Measurements from ENCODE around the gene RNF212. TPM values are rescaled to one million over a fixed set of nuclear protein-coding genes. Genes with fewer than 3 reads are reported as not detected.

The RNF212 gene
- total and polyA plus RNA-seq, 8 donors, result 1.3 to 4.8 (median 2.6) TPM; not detected in 4

GRCh38 chr4:1099684-1100335 lies 13.6 kb downstream of the RNF212 start:
- WGBS, 5 donors, result 65 to 80% (median 77%) methylated on average over 25 to 27 of the region's 27 CpGs
- intact Hi-C loops (cut with DNase I; ENCODE audit: low total_unique reads), result no loop called here
- Histone ChIP-seq H3K9me3 (no peaks in the 10 kb centered on the region), H3K27me3 (no peaks in the 10 kb centered on the region), H3K4me3 (no peak overlapping the region), H3K4me1 (no peaks in the 10 kb centered on the region), H3K27ac (no peak overlapping the region), H3K36me3 (no peaks in the 10 kb centered on the region)
- no peak for DNase-seq
- TF ChIP-seq POLR2AphosphoS5 (IDR thresholded peaks at IDR 0.05) (no peak), EP300 (IDR thresholded peaks at IDR 0.05) (no peak), POLR2A (IDR thresholded peaks at IDR 0.05) (no peak), CTCF (IDR thresholded peaks at IDR 0.05) (no peak)

- WGBS, 5 donors, result 86 to 94% (median 92%) methylated on average over 9 of the region's 9 CpGs
- peaks cover 0 to 3% (median 0%) of the 10 kb centered on the region in 3 donors for H3K27me3 ChIP-seq
- no peaks in the 10 kb centered on the region for H3K36me3 ChIP-seq
- no peak for DNase-seq
- H3K9me3 ChIP-seq, result no peaks in the 10 kb centered on the region
- no peak overlapping the region for H3K27ac ChIP-seq
- H3K4me1 ChIP-seq, result no peaks in the 10 kb centered on the region
- no peak overlapping the region for H3K4me3 ChIP-seq
- intact Hi-C loops (cut with DNase I; ENCODE audit: low total_unique reads), result no loop called here
- no peak for TF ChIP-seq EP300 (IDR thresholded peaks at IDR 0.05)
- TF ChIP-seq POLR2AphosphoS5 (IDR thresholded peaks at IDR 0.05), result no peak
- TF ChIP-seq POLR2A (IDR thresholded peaks at IDR 0.05), result no peak
- TF ChIP-seq CTCF (IDR thresholded peaks at IDR 0.05), result no peak
Observed at GRCh38 chr4:1099270-1099669, 14.1 kb downstream of the RNF212 start.

GRCh38 chr4:1098311-1098925 lies 14.9 kb downstream of the RNF212 start:
- TF ChIP-seq CTCF (IDR thresholded peaks at IDR 0.05) (no peak), POLR2A (IDR thresholded peaks at IDR 0.05) (no peak), EP300 (IDR thresholded peaks at IDR 0.05) (no peak), POLR2AphosphoS5 (IDR thresholded peaks at IDR 0.05) (no peak)
- intact Hi-C loops (cut with DNase I; ENCODE audit: low total_unique reads), result no loop called here
- DNase-seq, result no peak

GRCh38 chr4:1097553-1097952 lies 15.8 kb downstream of the RNF212 start:
- no peak overlapping the region for H3K4me3 ChIP-seq
- no peak for DNase-seq
- H3K4me1 ChIP-seq, result no peaks in the 10 kb centered on the region
- H3K27me3 ChIP-seq, result peaks cover 0 to 4% (median 0%) of the 10 kb centered on the region in 3 donors
- TF ChIP-seq POLR2AphosphoS5 (IDR thresholded peaks at IDR 0.05) (no peak), EP300 (IDR thresholded peaks at IDR 0.05) (no peak), POLR2A (IDR thresholded peaks at IDR 0.05) (no peak), CTCF (IDR thresholded peaks at IDR 0.05) (no peak)
- H3K36me3 ChIP-seq, result no peaks in the 10 kb centered on the region
- no peaks in the 10 kb centered on the region for H3K9me3 ChIP-seq
- no peak overlapping the region for H3K27ac ChIP-seq
- intact Hi-C loops (cut with DNase I; ENCODE audit: low total_unique reads), result no loop called here
- WGBS, 5 donors, result 87 to 94% (median 92%) methylated on average over 8 to 9 of the region's 9 CpGs

More at GRCh38 chr4:1098311-1098925, 14.9 kb downstream of the RNF212 start:
- H3K9me3 ChIP-seq, result no peaks in the 10 kb centered on the region
- WGBS, 5 donors, result 87 to 95% (median 92%) methylated on average over 6 to 8 of the region's 8 CpGs
- no peak overlapping the region for H3K4me3 ChIP-seq
- no peaks in the 10 kb centered on the region for H3K4me1 ChIP-seq
- H3K27me3 ChIP-seq, result peaks cover 0 to 4% (median 0%) of the 10 kb centered on the region in 3 donors
- H3K27ac ChIP-seq, result no peak overlapping the region
- H3K36me3 ChIP-seq, result no peaks in the 10 kb centered on the region

All from stomach (tissue), 9 donors.